Measurements from ENCODE around the gene BRD8.

BRD8 gene

DNA sequence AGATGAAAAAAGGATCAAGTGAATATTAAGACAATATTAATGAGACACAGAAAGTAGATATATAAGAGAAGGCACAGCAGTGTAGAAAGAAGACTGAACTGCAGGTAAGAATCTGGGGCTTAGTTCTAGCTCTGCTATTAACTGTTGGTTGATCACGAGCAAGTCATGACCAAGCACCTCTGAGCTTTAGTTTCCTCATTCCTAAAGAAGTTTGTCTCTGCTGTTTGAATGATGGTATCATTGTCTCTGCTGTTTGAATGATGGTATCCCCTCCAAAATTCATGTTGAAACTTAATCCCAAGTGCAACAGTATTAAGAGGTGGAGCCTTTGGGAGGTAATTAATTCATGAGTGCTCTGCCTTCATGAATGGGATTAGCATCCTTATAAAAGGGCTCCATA lies 36.7 kb downstream of the BRD8 start:
- no peak overlapping the region for H3K9ac ChIP-seq (ENCODE audit: insufficient read length, low read depth)
- no peaks in the 10 kb centered on the region for H3K36me3 ChIP-seq (ENCODE audit: insufficient read depth, insufficient read length, low read length)
- no peaks in the 10 kb centered on the region for H3K4me1 ChIP-seq (ENCODE audit: insufficient read depth, insufficient read length)
- no peak overlapping the region for H3K4me3 ChIP-seq (ENCODE audit: insufficient read length, low read depth)
- TF ChIP-seq ZNF274 (IDR thresholded peaks at IDR 0.05; ENCODE audit: low read depth, low read length) = no peak
- TF ChIP-seq SUZ12 (IDR thresholded peaks at IDR 0.05; ENCODE audit: extremely low read depth, insufficient read depth, insufficient read length) = no peak
- TF ChIP-seq YY1 (IDR thresholded peaks at IDR 0.05; ENCODE audit: insufficient read depth, insufficient read length) = no peak
- no peak for DNase-seq (ENCODE audit: low read depth, low spot score)
- peaks cover 6% of the 10 kb centered on the region; the same call in 1 of the 2 replicates for H3K9me3 ChIP-seq (ENCODE audit: insufficient read depth, low read length)
- no peaks in the 10 kb centered on the region for H3K27me3 ChIP-seq (ENCODE audit: insufficient read depth, insufficient read length)

DNA sequence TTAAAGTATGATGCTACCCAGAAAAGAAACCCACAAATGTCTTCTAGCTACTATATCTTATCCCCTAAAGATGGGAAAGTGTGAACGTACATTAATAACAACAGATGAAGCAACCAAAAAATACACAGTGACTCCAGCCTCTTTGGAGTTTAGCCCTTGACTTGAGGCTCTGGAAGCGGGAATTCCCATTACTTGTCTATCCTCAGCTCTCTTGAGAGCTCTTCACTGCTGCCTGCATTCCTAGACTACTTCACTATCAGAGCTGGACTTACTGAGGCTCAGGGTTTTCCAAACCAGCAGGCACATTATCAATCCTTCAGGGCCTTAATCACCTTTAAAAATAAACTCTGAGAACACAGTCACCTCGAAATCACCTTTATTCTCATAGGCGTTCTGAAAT lies 38.2 kb downstream of the BRD8 start:
- no peaks in the 10 kb centered on the region for H3K36me3 ChIP-seq (ENCODE audit: insufficient read depth, insufficient read length, low read length)
- peaks cover 6% of the 10 kb centered on the region; the same call in 1 of the 2 replicates for H3K9me3 ChIP-seq (ENCODE audit: insufficient read depth, low read length)
- DNase-seq (ENCODE audit: low read depth, low spot score) = no peak
- H3K4me1 ChIP-seq (ENCODE audit: insufficient read depth, insufficient read length) = no peaks in the 10 kb centered on the region
- H3K27me3 ChIP-seq (ENCODE audit: insufficient read depth, insufficient read length) = no peaks in the 10 kb centered on the region
- H3K9ac ChIP-seq (ENCODE audit: insufficient read length, low read depth) = no peak overlapping the region
- TF ChIP-seq YY1 (IDR thresholded peaks at IDR 0.05; ENCODE audit: insufficient read depth, insufficient read length) = no peak
- no peak for TF ChIP-seq ZNF274 (IDR thresholded peaks at IDR 0.05; ENCODE audit: low read depth, low read length)
- TF ChIP-seq SUZ12 (IDR thresholded peaks at IDR 0.05; ENCODE audit: extremely low read depth, insufficient read depth, insufficient read length) = no peak
- no peak overlapping the region for H3K4me3 ChIP-seq (ENCODE audit: insufficient read length, low read depth)

DNA sequence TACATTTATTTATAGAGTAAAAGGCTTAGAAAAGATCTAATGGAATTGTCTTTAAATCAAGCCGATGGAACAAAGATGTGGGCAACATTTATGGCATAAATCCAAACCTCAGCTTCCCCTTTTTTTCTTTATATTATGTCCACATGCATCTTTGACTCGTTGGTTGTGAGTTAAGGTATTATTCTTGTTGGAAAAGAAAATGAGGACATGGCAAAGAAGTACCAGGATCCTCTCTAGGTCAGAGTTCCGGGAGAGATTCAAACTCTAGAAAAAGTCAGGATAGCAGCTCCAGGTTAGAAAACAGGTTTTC lies 38.7 kb downstream of the BRD8 start:
- no peak overlapping the region for H3K4me3 ChIP-seq (ENCODE audit: insufficient read length, low read depth)
- H3K36me3 ChIP-seq (ENCODE audit: insufficient read depth, insufficient read length, low read length) = no peaks in the 10 kb centered on the region
- no peak overlapping the region for H3K9ac ChIP-seq (ENCODE audit: insufficient read length, low read depth)
- H3K4me1 ChIP-seq (ENCODE audit: insufficient read depth, insufficient read length) = no peaks in the 10 kb centered on the region
- no peaks in the 10 kb centered on the region for H3K27me3 ChIP-seq (ENCODE audit: insufficient read depth, insufficient read length)
- TF ChIP-seq ZNF274 (IDR thresholded peaks at IDR 0.05; ENCODE audit: low read depth, low read length) (no peak), YY1 (IDR thresholded peaks at IDR 0.05; ENCODE audit: insufficient read depth, insufficient read length) (no peak), SUZ12 (IDR thresholded peaks at IDR 0.05; ENCODE audit: extremely low read depth, insufficient read depth, insufficient read length) (no peak)
- H3K9me3 ChIP-seq (ENCODE audit: insufficient read depth, low read length) = peaks cover 6% of the 10 kb centered on the region; the same call in 1 of the 2 replicates
- no peak for DNase-seq (ENCODE audit: low read depth, low spot score)

DNA sequence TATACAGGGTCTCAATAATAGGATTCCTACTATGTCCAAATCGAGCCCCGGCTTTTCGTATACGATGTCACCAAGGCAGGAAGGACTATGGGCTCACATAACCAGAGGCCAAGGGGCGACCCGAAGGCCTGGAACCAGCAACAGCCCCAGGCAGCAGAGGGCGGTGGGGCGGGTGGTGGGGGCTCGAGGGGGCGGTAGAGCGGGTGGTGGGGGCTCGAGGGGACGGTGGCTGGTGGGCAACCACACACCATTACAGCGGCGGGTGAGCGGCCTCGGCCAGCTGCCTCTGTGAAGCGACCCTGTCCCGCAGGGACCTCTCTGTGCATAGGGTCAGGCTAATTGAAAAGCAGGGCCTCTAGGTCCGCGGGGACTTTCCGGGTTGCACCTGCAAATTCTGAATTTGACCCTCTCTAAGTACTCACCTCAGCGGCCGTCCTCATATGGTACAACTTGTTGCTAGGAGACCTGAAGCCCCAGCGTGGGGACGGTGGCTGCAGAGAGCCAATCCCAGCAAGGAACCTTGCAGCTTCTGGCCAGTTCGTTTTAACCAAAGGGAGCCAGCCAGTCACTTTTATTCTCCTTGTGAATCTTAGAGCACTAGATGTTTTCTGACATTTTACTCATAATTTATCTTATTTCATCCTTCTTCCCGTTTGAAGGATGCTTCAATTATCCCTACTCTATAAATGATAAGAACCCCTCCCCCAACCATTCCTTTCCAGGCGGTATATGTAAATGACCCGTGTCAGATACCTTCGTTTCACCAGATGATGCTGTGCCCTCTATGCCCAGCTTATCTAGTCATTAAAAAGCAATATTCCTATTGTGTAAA lies 39.3 kb downstream of the BRD8 start, which contains the start of gene NME5:
Gene NME5 (minus strand): TSS at position 480 of the 832 bp plus-strand sequence. CDS start 648 bp downstream, outside the sequence.
- no peaks in the 10 kb centered on the region for H3K36me3 ChIP-seq (ENCODE audit: insufficient read depth, insufficient read length, low read length)
- no peak for TF ChIP-seq SUZ12 (IDR thresholded peaks at IDR 0.05; ENCODE audit: extremely low read depth, insufficient read depth, insufficient read length)
- TF ChIP-seq ZNF274 (IDR thresholded peaks at IDR 0.05; ENCODE audit: low read depth, low read length) = no peak
- TF ChIP-seq YY1 (IDR thresholded peaks at IDR 0.05; ENCODE audit: insufficient read depth, insufficient read length) = no peak
- no peaks in the 10 kb centered on the region for H3K27me3 ChIP-seq (ENCODE audit: insufficient read depth, insufficient read length)
- H3K4me1 ChIP-seq (ENCODE audit: insufficient read depth, insufficient read length) = no peaks in the 10 kb centered on the region
- H3K9me3 ChIP-seq (ENCODE audit: insufficient read depth, low read length) = peaks cover 6% of the 10 kb centered on the region; the same call in 1 of the 2 replicates
- H3K9ac ChIP-seq (ENCODE audit: insufficient read length, low read depth) = peak within 1 kb of the TSS; percentile 42
- peak within 1 kb of the TSS; percentile 55 for H3K4me3 ChIP-seq (ENCODE audit: insufficient read length, low read depth)
- DNase-seq (ENCODE audit: low read depth, low spot score) = peak; percentile 38

- H3K9ac ChIP-seq (ENCODE audit: insufficient read length, low read depth) = no peak overlapping the region
- no peaks in the 10 kb centered on the region for H3K9me3 ChIP-seq (ENCODE audit: insufficient read depth, low read length)
- no peaks in the 10 kb centered on the region for H3K36me3 ChIP-seq (ENCODE audit: insufficient read depth, insufficient read length, low read length)
- no peak for DNase-seq (ENCODE audit: low read depth, low spot score)
- TF ChIP-seq YY1 (IDR thresholded peaks at IDR 0.05; ENCODE audit: insufficient read depth, insufficient read length) = no peak
- TF ChIP-seq ZNF274 (IDR thresholded peaks at IDR 0.05; ENCODE audit: low read depth, low read length) = no peak
- TF ChIP-seq SUZ12 (IDR thresholded peaks at IDR 0.05; ENCODE audit: extremely low read depth, insufficient read depth, insufficient read length) = no peak
- H3K4me1 ChIP-seq (ENCODE audit: insufficient read depth, insufficient read length) = no peaks in the 10 kb centered on the region
- no peak overlapping the region for H3K4me3 ChIP-seq (ENCODE audit: insufficient read length, low read depth)
- H3K27me3 ChIP-seq (ENCODE audit: insufficient read depth, insufficient read length) = no peaks in the 10 kb centered on the region
These were observed 45.9 kb downstream of the BRD8 start for GRCh38 chr5:138132543-138132942.

- TF ChIP-seq ZNF274 (IDR thresholded peaks at IDR 0.05; ENCODE audit: low read depth, low read length) (no peak), SUZ12 (IDR thresholded peaks at IDR 0.05; ENCODE audit: extremely low read depth, insufficient read depth, insufficient read length) (no peak)
- H3K4me3 ChIP-seq (ENCODE audit: insufficient read length, low read depth) = no peak overlapping the region
- H3K36me3 ChIP-seq (ENCODE audit: insufficient read depth, insufficient read length, low read length) = no peaks in the 10 kb centered on the region
- H3K27me3 ChIP-seq (ENCODE audit: insufficient read depth, insufficient read length) = no peaks in the 10 kb centered on the region
- H3K9ac ChIP-seq (ENCODE audit: insufficient read length, low read depth) = no peak overlapping the region
- no peaks in the 10 kb centered on the region for H3K4me1 ChIP-seq (ENCODE audit: insufficient read depth, insufficient read length)
- H3K9me3 ChIP-seq (ENCODE audit: insufficient read depth, low read length) = no peaks in the 10 kb centered on the region
- DNase-seq (ENCODE audit: low read depth, low spot score) = no peak
These were observed 49.1 kb downstream of the BRD8 start for GRCh38 chr5:138129347-138129746.

GRCh38 chr5:138128334-138128733 lies 50.1 kb downstream of the BRD8 start:
- no peak for DNase-seq (ENCODE audit: low read depth, low spot score)
- H3K27me3 ChIP-seq (ENCODE audit: insufficient read depth, insufficient read length) = no peaks in the 10 kb centered on the region
- H3K9ac ChIP-seq (ENCODE audit: insufficient read length, low read depth) = no peak overlapping the region
- TF ChIP-seq YY1 (IDR thresholded peaks at IDR 0.05; ENCODE audit: insufficient read depth, insufficient read length) = no peak
- TF ChIP-seq ZNF274 (IDR thresholded peaks at IDR 0.05; ENCODE audit: low read depth, low read length) = no peak
- TF ChIP-seq SUZ12 (IDR thresholded peaks at IDR 0.05; ENCODE audit: extremely low read depth, insufficient read depth, insufficient read length) = no peak
- no peaks in the 10 kb centered on the region for H3K36me3 ChIP-seq (ENCODE audit: insufficient read depth, insufficient read length, low read length)
- H3K4me1 ChIP-seq (ENCODE audit: insufficient read depth, insufficient read length) = no peaks in the 10 kb centered on the region
- H3K4me3 ChIP-seq (ENCODE audit: insufficient read length, low read depth) = no peak overlapping the region
- H3K9me3 ChIP-seq (ENCODE audit: insufficient read depth, low read length) = no peaks in the 10 kb centered on the region

Measured in NT2/D1 (cell line).